ENCODE measurements around the gene ADAT2. TPM values are rescaled to one million over a fixed set of nuclear protein-coding genes. Genes with fewer than 3 reads are reported as not detected.

ADAT2 gene
- 2.9 and 3.3 TPM in 2 replicates for total RNA-seq

GRCh38 chr6:143450453-143451371, at the start of gene ADAT2, which contains the start of gene PEX3:
ADAT2 (minus strand) TSS chr6:143450695; CDS start chr6:143450658, 37 bp downstream.
PEX3 (plus strand) TSS chr6:143450805; CDS start chr6:143451043, 238 bp downstream.

Other genes with a start within 250 kb of the ADAT2 start
- gene PEX3, start 110 bp upstream of the ADAT2 start, total RNA-seq = 19.0 and 20.8 TPM in 2 replicates
- gene FUCA2, start 61.0 kb upstream of the ADAT2 start, total RNA-seq = 50.6 and 66.8 TPM in 2 replicates
- 64.2 and 84.5 TPM in 2 replicates for gene PHACTR2, start 227.3 kb upstream of the ADAT2 start, total RNA-seq